Measurements from ENCODE around the gene TM9SF1. TPM values are rescaled to one million over a fixed set of nuclear protein-coding genes. Genes with fewer than 3 reads are reported as not detected.

Gene TM9SF1
- total RNA-seq, 5 donors from 2014 or later (not counting 1 experiment from before 2014, with no cell fraction given), result 19.0 to 29.5 (median 21.8) TPM

DNA sequence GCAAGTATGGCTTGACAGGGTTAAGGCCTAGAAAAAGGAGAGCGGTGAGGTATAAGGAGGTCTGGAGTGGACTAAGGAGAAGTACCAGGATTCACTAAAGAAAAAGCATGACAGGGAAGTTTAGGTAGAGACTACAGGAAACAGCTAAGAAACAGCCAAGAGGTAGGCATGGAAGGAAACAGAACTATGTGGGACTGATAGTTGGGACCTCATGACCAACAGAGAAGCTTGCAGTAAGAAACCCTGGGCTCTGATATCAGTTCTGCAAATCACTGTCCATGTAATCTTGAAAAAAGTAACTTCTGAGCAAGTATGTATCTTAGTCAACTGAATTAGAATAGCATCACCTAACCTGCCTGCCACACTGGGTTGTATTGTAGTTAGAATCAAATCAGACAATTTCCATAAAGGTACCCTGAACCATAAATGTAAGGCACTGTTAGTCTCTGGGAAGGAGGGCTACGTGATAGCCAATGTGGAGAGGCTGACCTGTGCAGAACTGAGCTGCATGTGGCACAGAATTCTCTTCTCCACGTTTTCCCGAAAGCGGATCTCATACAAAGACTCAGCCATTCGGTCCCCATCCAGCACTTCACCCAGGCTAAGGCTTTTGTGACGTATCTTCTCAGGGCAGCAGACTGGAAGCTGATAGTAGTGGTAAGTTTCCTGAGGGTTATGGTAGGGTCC is 912 bp downstream of the TM9SF1 start:
- Histone ChIP-seq H3K4me3 (ENCODE audit: control insufficient read depth in 1 of 2, extremely low read depth in 1 of 2, low read length in 1 of 2) (peak overlapping the region; percentile 76 to 98), H3K27ac (ENCODE audit: low read length) (peak overlapping the region; percentile 98), H3K4me1 (ENCODE audit: control insufficient read depth in 1 of 2, extremely low read depth in 1 of 2, insufficient read depth in 2 of 2, low read length in 2 of 2) (peaks cover 14 to 42% of the 10 kb centered on the region in 2 experiments), H3K27me3 (replicated peaks in 1 of 2; ENCODE audit: control insufficient read depth in 2 of 2, extremely low read depth in 1 of 2, insufficient read depth in 2 of 2, low read length in 1 of 2) (no peaks in the 10 kb centered on the region), H3K9me3 (no peaks in the 10 kb centered on the region), H3K36me3 (ENCODE audit: control insufficient read depth in 2 of 2, extremely low read depth in 1 of 2, insufficient read depth in 1 of 2, low read length in 1 of 2) (peaks cover 15 to 26% of the 10 kb centered on the region in 2 donors)
- peak overlapping the region; percentile 87 to 93 (median 92) for H3K4me3 Mint-ChIP-seq
- 100% methylated on average over 2 of the region's 7 CpGs for WGBS (ENCODE audit: insufficient coverage)
- no peak for ATAC-seq (replicated peaks in 1 of 4)
- DNase-seq, result no peak
- ChIA-PET POLR2A (interaction anchor here in 1 of 2 donors (2.6 to 3.7 kb wide), 2 partner anchors 14 to 18 kb away, joined by 16 to 17 read pairs; partner anchors contain the start of gene CHMP4A), CTCF (interaction anchor here in 1 of 2 donors (0.5 to 1.4 kb wide), 2 partner anchors 20 to 237 kb away, joined by 4 to 5 read pairs; no protein-coding TSS in a partner anchor)
- peaks cover 25% of the 10 kb centered on the region for H3K36me3 Mint-ChIP-seq
- H3K27me3 Mint-ChIP-seq, result no peaks in the 10 kb centered on the region
- no peaks in the 10 kb centered on the region for H3K9me3 Mint-ChIP-seq
- H3K4me1 Mint-ChIP-seq, result peaks cover 52 to 63% (median 61%) of the 10 kb centered on the region in 3 donors
- H3K27ac Mint-ChIP-seq, result peak overlapping the region; percentile 96 to 98

DNA sequence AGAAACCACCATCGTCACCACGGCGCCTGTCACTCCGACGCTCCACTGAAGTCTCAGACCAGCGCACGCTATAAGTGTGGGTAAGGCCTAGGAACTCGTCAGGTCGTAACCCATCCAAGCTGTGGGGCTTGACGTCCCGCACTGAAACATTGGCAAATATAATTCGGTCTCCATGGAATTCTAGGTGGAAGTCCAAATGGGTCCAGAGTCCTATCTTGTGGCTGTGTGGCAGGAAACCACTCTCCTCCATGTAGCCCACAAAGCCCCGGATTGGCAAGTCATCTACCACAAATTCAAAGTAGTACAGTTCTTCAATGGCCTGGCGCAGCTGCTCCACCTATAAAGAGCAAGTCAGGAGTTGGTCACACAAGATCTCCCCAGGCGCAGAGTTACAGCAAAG is 2.3 kb downstream of the TM9SF1 start:
- peaks cover 55 to 63% (median 60%) of the 10 kb centered on the region in 3 donors for H3K4me1 Mint-ChIP-seq
- ChIA-PET CTCF (no interaction called here), POLR2A (no interaction called here)
- no peak overlapping the region for H3K4me3 ChIP-seq (ENCODE audit: control insufficient read depth in 1 of 2, extremely low read depth in 1 of 2, low read length in 1 of 2)
- no peak for ATAC-seq (replicated peaks in 1 of 4)
- no peaks in the 10 kb centered on the region for H3K27me3 ChIP-seq (replicated peaks in 1 of 2; ENCODE audit: control insufficient read depth in 2 of 2, extremely low read depth in 1 of 2, insufficient read depth in 2 of 2, low read length in 1 of 2)
- peak overlapping the region in 1 of 2 donors; percentile 79 for H3K27ac Mint-ChIP-seq
- no peak overlapping the region for H3K27ac ChIP-seq (ENCODE audit: low read length)
- peaks cover 17% of the 10 kb centered on the region for H3K36me3 Mint-ChIP-seq
- H3K36me3 ChIP-seq (ENCODE audit: control insufficient read depth in 2 of 2, extremely low read depth in 1 of 2, insufficient read depth in 1 of 2, low read length in 1 of 2), result peaks cover 15 to 23% of the 10 kb centered on the region in 2 donors
- H3K9me3 Mint-ChIP-seq, result no peaks in the 10 kb centered on the region
- peak overlapping the region in 1 of 3 donors; percentile 26 for H3K4me3 Mint-ChIP-seq
- no peaks in the 10 kb centered on the region for H3K27me3 Mint-ChIP-seq
- 89% methylated on average over 9 of the region's 15 CpGs for WGBS (ENCODE audit: insufficient coverage)
- DNase-seq, result no peak
- no peaks in the 10 kb centered on the region for H3K9me3 ChIP-seq
- peaks cover 14 to 48% of the 10 kb centered on the region in 2 experiments for H3K4me1 ChIP-seq (ENCODE audit: control insufficient read depth in 1 of 2, extremely low read depth in 1 of 2, insufficient read depth in 2 of 2, low read length in 2 of 2)

GRCh38 chr14:24190416-24190815 is 4.8 kb downstream of the TM9SF1 start:
- no peak overlapping the region for H3K27ac ChIP-seq (ENCODE audit: low read length)
- H3K4me1 Mint-ChIP-seq, result peaks cover 53 to 63% (median 55%) of the 10 kb centered on the region in 3 donors
- CTCF ChIA-PET, result no interaction called here
- peaks cover 11 to 46% of the 10 kb centered on the region in 2 experiments for H3K4me1 ChIP-seq (ENCODE audit: control insufficient read depth in 1 of 2, extremely low read depth in 1 of 2, insufficient read depth in 2 of 2, low read length in 2 of 2)
- no peaks in the 10 kb centered on the region for H3K27me3 Mint-ChIP-seq
- H3K36me3 ChIP-seq (ENCODE audit: control insufficient read depth in 2 of 2, extremely low read depth in 1 of 2, insufficient read depth in 1 of 2, low read length in 1 of 2), result peaks cover 15 to 39% of the 10 kb centered on the region in 2 donors
- H3K27me3 ChIP-seq (replicated peaks in 1 of 2; ENCODE audit: control insufficient read depth in 2 of 2, extremely low read depth in 1 of 2, insufficient read depth in 2 of 2, low read length in 1 of 2), result no peaks in the 10 kb centered on the region
- no peaks in the 10 kb centered on the region for H3K9me3 Mint-ChIP-seq
- POLR2A ChIA-PET, result interaction anchor here in 1 of 2 donors (0.6 to 0.7 kb wide), 2 partner anchors 8 to 30 kb away, joined by 3 to 5 read pairs; no protein-coding TSS in a partner anchor
- H3K36me3 Mint-ChIP-seq, result peaks cover 23% of the 10 kb centered on the region
- WGBS (ENCODE audit: insufficient coverage), result 88% methylated on average over 8 of the region's 10 CpGs
- no peaks in the 10 kb centered on the region for H3K9me3 ChIP-seq
- no peak overlapping the region for H3K4me3 Mint-ChIP-seq
- DNase-seq, result no peak
- H3K27ac Mint-ChIP-seq, result no peak overlapping the region
- no peak overlapping the region for H3K4me3 ChIP-seq (ENCODE audit: control insufficient read depth in 1 of 2, extremely low read depth in 1 of 2, low read length in 1 of 2)
- ATAC-seq (replicated peaks in 1 of 4), result no peak

DNA sequence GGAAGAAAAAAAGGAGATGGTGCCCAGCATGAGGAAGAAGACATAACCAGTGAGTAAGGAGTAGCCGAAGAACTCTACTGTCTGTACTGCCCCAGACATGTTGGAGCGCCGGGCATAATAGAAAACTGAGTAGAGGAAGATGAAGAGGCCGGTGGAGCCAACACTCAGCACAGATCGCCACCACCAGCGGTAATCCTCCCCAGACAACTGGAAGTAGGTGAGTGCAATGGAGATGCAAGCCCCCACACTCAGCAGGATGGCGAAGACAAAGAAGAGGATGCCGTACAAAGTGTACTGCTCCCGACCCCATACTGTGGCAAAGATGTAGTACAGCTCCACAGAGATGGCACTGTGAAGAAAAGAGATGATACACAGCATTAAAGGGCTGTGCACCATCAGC is 5.8 kb downstream of the TM9SF1 start:
- Mint-ChIP-seq H3K4me1 (peaks cover 46 to 56% (median 47%) of the 10 kb centered on the region in 3 donors), H3K36me3 (peaks cover 26% of the 10 kb centered on the region), H3K27ac (peak overlapping the region; percentile 89 to 94), H3K4me3 (no peak overlapping the region), H3K27me3 (no peaks in the 10 kb centered on the region), H3K9me3 (no peaks in the 10 kb centered on the region)
- H3K9me3 ChIP-seq, result no peaks in the 10 kb centered on the region
- CTCF ChIA-PET, result interaction anchor here in 1 of 2 donors (1.7 kb wide), 1 partner anchor 53 kb away, joined by 10 read pairs; the partner anchor contains the start of gene TINF2
- peak overlapping the region; percentile 50 for H3K27ac ChIP-seq (ENCODE audit: low read length)
- no peak overlapping the region for H3K4me3 ChIP-seq (ENCODE audit: control insufficient read depth in 1 of 2, extremely low read depth in 1 of 2, low read length in 1 of 2)
- H3K4me1 ChIP-seq (ENCODE audit: control insufficient read depth in 1 of 2, extremely low read depth in 1 of 2, insufficient read depth in 2 of 2, low read length in 2 of 2), result peaks cover 6 to 40% of the 10 kb centered on the region in 2 experiments
- WGBS (ENCODE audit: insufficient coverage), result 93% methylated on average over 3 of the region's 9 CpGs
- ATAC-seq (replicated peaks in 1 of 4), result no peak
- H3K27me3 ChIP-seq (replicated peaks in 1 of 2; ENCODE audit: control insufficient read depth in 2 of 2, extremely low read depth in 1 of 2, insufficient read depth in 2 of 2, low read length in 1 of 2), result no peaks in the 10 kb centered on the region
- POLR2A ChIA-PET, result interaction anchor here (0.6 to 1.0 kb wide), 3 partner anchors 28 to 50 kb away, joined by 3 to 7 read pairs (median 3); partner anchors contain the start of gene IRF9 (in 1 of the 2)
- no peak for DNase-seq
- peaks cover 23 to 49% of the 10 kb centered on the region in 2 donors for H3K36me3 ChIP-seq (ENCODE audit: control insufficient read depth in 2 of 2, extremely low read depth in 1 of 2, insufficient read depth in 1 of 2, low read length in 1 of 2)

DNA sequence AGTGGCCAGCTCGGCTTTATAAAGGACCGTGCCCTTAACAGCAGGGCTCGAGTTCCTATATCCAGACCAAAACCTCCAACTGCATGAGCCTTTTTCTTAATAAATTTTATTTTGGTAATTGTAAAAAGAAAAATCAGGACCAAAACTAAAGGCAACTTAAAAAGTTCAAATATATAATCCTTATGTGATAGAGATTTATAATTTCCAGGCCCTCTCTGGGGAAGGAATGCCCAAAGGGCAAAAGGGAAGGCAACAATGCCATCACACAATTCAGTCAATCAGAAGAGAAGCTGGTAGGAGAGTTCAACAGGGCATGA is 6.2 kb downstream of the TM9SF1 start:
- peaks cover 24 to 53% of the 10 kb centered on the region in 2 donors for H3K36me3 ChIP-seq (ENCODE audit: control insufficient read depth in 2 of 2, extremely low read depth in 1 of 2, insufficient read depth in 1 of 2, low read length in 1 of 2)
- H3K4me1 ChIP-seq (ENCODE audit: control insufficient read depth in 1 of 2, extremely low read depth in 1 of 2, insufficient read depth in 2 of 2, low read length in 2 of 2), result peaks cover 3 to 38% of the 10 kb centered on the region in 2 experiments

More for the DNA sequence above, 6.2 kb downstream of the TM9SF1 start:
- WGBS (ENCODE audit: insufficient coverage), result no CpG with 5 or more reads among the region's 3 CpGs
- POLR2A ChIA-PET, result interaction anchor here (0.6 to 1.1 kb wide), 4 partner anchors 28 to 74 kb away, joined by 3 to 7 read pairs (median 5); partner anchors contain the start of genes DCAF11 (in 2 of the 2), NRL (in 2 of the 2) and IRF9 (in 1 of the 2)
- peak overlapping the region in 1 of 2 donors; percentile 84 for H3K4me3 ChIP-seq (ENCODE audit: control insufficient read depth in 1 of 2, extremely low read depth in 1 of 2, low read length in 1 of 2)
- H3K27ac ChIP-seq (ENCODE audit: low read length), result peak overlapping the region; percentile 50
- Mint-ChIP-seq H3K9me3 (no peaks in the 10 kb centered on the region), H3K4me3 (peak overlapping the region; percentile 86 to 89 (median 89)), H3K27ac (peak overlapping the region; percentile 89 to 94), H3K4me1 (peaks cover 42 to 52% (median 42%) of the 10 kb centered on the region in 3 donors), H3K36me3 (peaks cover 26% of the 10 kb centered on the region), H3K27me3 (no peaks in the 10 kb centered on the region)
- ATAC-seq (replicated peaks in 1 of 4), result no peak
- no peaks in the 10 kb centered on the region for H3K27me3 ChIP-seq (replicated peaks in 1 of 2; ENCODE audit: control insufficient read depth in 2 of 2, extremely low read depth in 1 of 2, insufficient read depth in 2 of 2, low read length in 1 of 2)
- DNase-seq, result no peak
- CTCF ChIA-PET, result interaction anchor here (0.6 to 1.7 kb wide), 4 partner anchors 14 to 53 kb away, joined by 3 to 10 read pairs (median 3); partner anchors contain the start of genes MDP1 (in 1 of the 2) and TINF2 (in 1 of the 2)
- no peaks in the 10 kb centered on the region for H3K9me3 ChIP-seq

Data from T-cell (primary cell).